Endodermal cell (in vitro differentiated cells): ENCODE data around the gene NYNRIN. TPM values are rescaled to one million over a fixed set of nuclear protein-coding genes. Genes with fewer than 3 reads are reported as not detected.

Experiments used
- DNase-seq: peaks from one replicate; pipeline ENCODE4 v3.0.0-alpha.2; 2017
- H3K27ac ChIP-seq: 2 replicates; pipeline ENCODE4 v1.5.1; 2013; ENCODE audit warnings: mild to moderate bottlenecking, low read depth, low read length, moderate library complexity
- H3K27me3 ChIP-seq: 2 replicates; pipeline ENCODE4 v1.6.1; 2013; ENCODE audit warnings: mild to moderate bottlenecking, low read length, moderate library complexity; ENCODE audit not compliant: insufficient read depth, control insufficient read depth, poor library complexity, severe bottlenecking
- H3K36me3 ChIP-seq: 2 replicates; pipeline ENCODE4 v1.7.0; 2013; ENCODE audit warnings: mild to moderate bottlenecking, low read length, moderate library complexity; ENCODE audit not compliant: control insufficient read depth, insufficient read depth
- H3K4me1 ChIP-seq: one replicate; pipeline ENCODE4 v1.7.0; 2013; ENCODE audit warnings: low read length; ENCODE audit not compliant: control insufficient read depth, insufficient read depth
- H3K4me3 ChIP-seq: 2 replicates; pipeline ENCODE4 v1.5.1; 2013; ENCODE audit warnings: mild to moderate bottlenecking, low read length, moderate library complexity
- H3K9ac ChIP-seq: 2 replicates; pipeline ENCODE4 v1.6.1; 2013; ENCODE audit warnings: mild to moderate bottlenecking, low read length, moderate library complexity; ENCODE audit not compliant: poor library complexity, severe bottlenecking; ENCODE audit errors: extremely low read depth
- H3K9me3 ChIP-seq: 2 replicates; pipeline ENCODE4 v1.6.1; 2013; ENCODE audit warnings: mild to moderate bottlenecking, low read length, moderate library complexity; ENCODE audit not compliant: control insufficient read depth
- H3K27ac Mint-ChIP-seq: 2 replicates; pipeline ENCODE4 v1.8.0; 2020; ENCODE audit warnings: mixed read lengths
- H3K27me3 Mint-ChIP-seq: 2 replicates; pipeline ENCODE4 v1.8.0; 2021; ENCODE audit warnings: mild to moderate bottlenecking, mixed read lengths; ENCODE audit not compliant: insufficient read depth
- H3K36me3 Mint-ChIP-seq: 2 replicates; pipeline ENCODE4 v1.8.0; 2020; ENCODE audit warnings: low read depth, mixed read lengths
- H3K4me1 Mint-ChIP-seq: 2 replicates; pipeline ENCODE4 v1.8.0; 2020; ENCODE audit warnings: mixed read lengths
- H3K4me3 Mint-ChIP-seq: 2 replicates; pipeline ENCODE4 v1.8.0; 2020; ENCODE audit warnings: mild to moderate bottlenecking, moderate library complexity, mixed read lengths
- H3K9me3 Mint-ChIP-seq: 2 replicates; pipeline ENCODE4 v1.8.0; 2020; ENCODE audit warnings: mild to moderate bottlenecking, mixed read lengths
- WGBS, 2 experiments: methylation state at CpG; one replicate each; pipeline versions ENCODE4 v1.1.5 to v1.1.7; 2013; ENCODE audit warnings: missing lambda C conversion rate in 2 of 2, mixed read lengths in 1 of 2; ENCODE audit not compliant: insufficient coverage in 1 of 2, insufficient read length in 1 of 2; 5-methylcytosine and 5-hydroxymethylcytosine counted together
- total RNA-seq, 2 donors: library from RNA; stranded (reverse); fragmentation: NEBNext Ultra II Directional in 1 of 2; extraction: Animal tissue kit (Norgen Biotek cat#: 25700) in 1 of 2; gene quantifications; 2 replicates in 1 of 2; 3 replicates in 1 of 2; pipeline ENCODE4 v1.2.1, GENCODE V29; 2021
- TF ChIP-seq, protein P1 (sequence below): fragments of 200-600 bp; sonication (generic); conservative IDR thresholded peaks from 2 replicates; pipeline ENCODE4 v1.5.0; 2021; ENCODE audit warnings: antibody characterized with exemption, mild to moderate bottlenecking

The NYNRIN gene
- total RNA-seq, 2 donors from 2014 or later = 19.5 to 19.7 TPM

DNA sequence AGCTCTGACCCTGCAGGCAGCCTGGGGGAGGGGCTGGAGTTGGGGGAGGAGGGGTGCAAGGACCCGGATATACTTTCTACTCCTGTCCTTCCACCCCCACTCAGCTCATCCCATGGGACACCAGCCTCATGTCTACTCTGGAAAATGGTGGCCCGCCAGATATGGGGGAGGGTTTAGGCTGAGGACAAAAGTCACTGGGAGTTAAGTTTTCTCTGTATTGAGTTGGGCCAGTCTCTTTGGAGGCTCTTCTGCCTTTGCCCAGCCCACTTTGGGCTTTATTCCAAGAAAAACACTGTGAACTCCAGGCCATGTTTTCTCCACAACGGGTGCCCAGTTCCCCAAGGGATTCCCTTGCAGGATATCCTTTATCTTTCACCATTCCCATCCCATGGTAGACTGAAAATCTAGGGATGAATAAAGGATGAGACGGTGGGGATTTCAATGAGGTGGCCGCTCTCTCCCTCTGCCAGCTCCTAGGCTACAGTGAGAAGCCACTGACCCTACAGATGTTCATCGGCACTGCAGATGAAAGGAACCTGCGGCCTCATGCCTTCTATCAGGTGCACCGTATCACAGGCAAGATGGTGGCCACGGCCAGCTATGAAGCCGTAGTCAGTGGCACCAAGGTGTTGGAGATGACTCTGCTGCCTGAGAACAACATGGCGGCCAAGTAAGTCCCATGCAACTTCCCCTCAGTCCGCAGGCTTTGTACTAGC lies 25.9 kb upstream of the NYNRIN start:
- Mint-ChIP-seq H3K27ac (no peak overlapping the region), H3K4me3 (no peak overlapping the region), H3K27me3 (no peaks in the 10 kb centered on the region), H3K4me1 (peaks cover 10% of the 10 kb centered on the region), H3K9me3 (no peaks in the 10 kb centered on the region), H3K36me3 (peaks cover 4% of the 10 kb centered on the region)
- Histone ChIP-seq H3K36me3 (no peaks in the 10 kb centered on the region), H3K9ac (no peak overlapping the region), H3K9me3 (no peaks in the 10 kb centered on the region), H3K4me1 (peaks cover 7% of the 10 kb centered on the region), H3K27me3 (no peaks in the 10 kb centered on the region), H3K4me3 (no peak overlapping the region), H3K27ac (no peak overlapping the region)
- 89 to 98% methylated on average over 7 to 11 of the region's 12 CpGs for WGBS, 2 experiments
- peak; percentile 20 for DNase-seq
- TF ChIP-seq, protein P1, sequence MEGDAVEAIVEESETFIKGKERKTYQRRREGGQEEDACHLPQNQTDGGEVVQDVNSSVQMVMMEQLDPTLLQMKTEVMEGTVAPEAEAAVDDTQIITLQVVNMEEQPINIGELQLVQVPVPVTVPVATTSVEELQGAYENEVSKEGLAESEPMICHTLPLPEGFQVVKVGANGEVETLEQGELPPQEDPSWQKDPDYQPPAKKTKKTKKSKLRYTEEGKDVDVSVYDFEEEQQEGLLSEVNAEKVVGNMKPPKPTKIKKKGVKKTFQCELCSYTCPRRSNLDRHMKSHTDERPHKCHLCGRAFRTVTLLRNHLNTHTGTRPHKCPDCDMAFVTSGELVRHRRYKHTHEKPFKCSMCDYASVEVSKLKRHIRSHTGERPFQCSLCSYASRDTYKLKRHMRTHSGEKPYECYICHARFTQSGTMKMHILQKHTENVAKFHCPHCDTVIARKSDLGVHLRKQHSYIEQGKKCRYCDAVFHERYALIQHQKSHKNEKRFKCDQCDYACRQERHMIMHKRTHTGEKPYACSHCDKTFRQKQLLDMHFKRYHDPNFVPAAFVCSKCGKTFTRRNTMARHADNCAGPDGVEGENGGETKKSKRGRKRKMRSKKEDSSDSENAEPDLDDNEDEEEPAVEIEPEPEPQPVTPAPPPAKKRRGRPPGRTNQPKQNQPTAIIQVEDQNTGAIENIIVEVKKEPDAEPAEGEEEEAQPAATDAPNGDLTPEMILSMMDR = no peak

- peaks cover 4% of the 10 kb centered on the region for H3K36me3 Mint-ChIP-seq
- peak; percentile 89 for DNase-seq
- H3K27ac Mint-ChIP-seq = no peak overlapping the region
These were observed 22.2 kb upstream of the NYNRIN start for GRCh38 chr14:24376448-24377070.

DNA sequence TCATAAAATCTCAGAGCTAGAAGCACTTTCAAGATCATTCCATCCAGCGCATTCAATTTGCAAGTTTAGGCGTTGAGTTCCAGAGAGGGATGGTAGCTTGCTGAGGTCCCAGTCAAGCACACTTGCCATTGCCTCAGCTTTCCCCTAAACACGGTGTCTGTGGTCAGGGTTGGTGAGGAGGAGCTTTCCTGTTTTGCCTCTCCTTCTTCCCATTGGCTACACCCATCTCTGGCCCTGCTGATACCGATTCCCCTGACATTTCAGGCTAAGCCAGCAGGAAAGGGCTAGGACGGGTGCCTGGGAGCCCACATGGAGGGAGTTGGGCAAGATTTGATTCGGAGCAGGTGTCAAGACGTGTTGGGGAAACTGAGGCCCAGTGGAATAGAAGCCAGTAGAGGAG lies 21.7 kb upstream of the NYNRIN start:
- Histone ChIP-seq H3K9ac (no peak overlapping the region), H3K27me3 (no peaks in the 10 kb centered on the region), H3K36me3 (no peaks in the 10 kb centered on the region), H3K9me3 (no peaks in the 10 kb centered on the region), H3K4me1 (peaks cover 3% of the 10 kb centered on the region), H3K27ac (no peak overlapping the region), H3K4me3 (no peak overlapping the region)
- H3K27me3 Mint-ChIP-seq = peaks cover 4% of the 10 kb centered on the region
- no peak overlapping the region for H3K27ac Mint-ChIP-seq
- peaks cover 4% of the 10 kb centered on the region for H3K36me3 Mint-ChIP-seq
- H3K4me3 Mint-ChIP-seq = peak overlapping the region; percentile 40
- peak; percentile 28 for DNase-seq
- peaks cover 20% of the 10 kb centered on the region for H3K4me1 Mint-ChIP-seq
- WGBS, 2 experiments = 90 to 92% methylated on average over 5 to 7 of the region's 7 CpGs
- TF ChIP-seq, protein P1 = no peak
- no peaks in the 10 kb centered on the region for H3K9me3 Mint-ChIP-seq

More at GRCh38 chr14:24376448-24377070, 22.2 kb upstream of the NYNRIN start:
- H3K9me3 ChIP-seq = no peaks in the 10 kb centered on the region
- 74 to 88% methylated on average over 2 to 16 of the region's 16 CpGs for WGBS, 2 experiments
- H3K27ac ChIP-seq = no peak overlapping the region
- H3K9ac ChIP-seq = no peak overlapping the region
- peaks cover 3% of the 10 kb centered on the region for H3K4me1 ChIP-seq
- TF ChIP-seq, protein P1 = peak; percentile 63
- H3K4me3 Mint-ChIP-seq = peak overlapping the region; percentile 40
- H3K36me3 ChIP-seq = no peaks in the 10 kb centered on the region
- no peak overlapping the region for H3K4me3 ChIP-seq
- peaks cover 20% of the 10 kb centered on the region for H3K4me1 Mint-ChIP-seq
- H3K27me3 Mint-ChIP-seq = peaks cover 4% of the 10 kb centered on the region
- no peaks in the 10 kb centered on the region for H3K27me3 ChIP-seq
- no peaks in the 10 kb centered on the region for H3K9me3 Mint-ChIP-seq
